IMR-90 (cell line): ENCODE results near the gene ASF1A. TPM values are rescaled to one million over a fixed set of nuclear protein-coding genes. Genes with fewer than 3 reads are reported as not detected.

Source experiments
- ATAC-seq: fragments of 200-7000 bp; cut with Tn5 transposase; 2 replicates; pipeline ENCODE4 v1.9.1; 2020; ENCODE audit warnings: low read depth, mild to moderate bottlenecking, moderate library complexity
- BruUV-seq: library from RNA; stranded (reverse); fragments of 400-500 nt; replicated peaks from 2 replicates; lab custom pipeline; 2021; lab: Mats Ljungman, UMichigan
- CTCF ChIA-PET: fragments of 300-600 bp; formaldehyde crosslinking; extraction: SDS; loops from one replicate; lab custom pipeline; 2021; ENCODE audit warnings: antibody characterized with exemption; lab: Yijun Ruan, JAX
- POLR2A ChIA-PET: fragments of 300-600 bp; sonication (Branson Sonifier 250); formaldehyde crosslinking; loops from one replicate; lab custom pipeline; 2022; ENCODE audit warnings: antibody characterized with exemption; ENCODE audit not compliant: unreplicated experiment; lab: Charles Lee
- DNase-seq: peaks from one replicate; pipeline ENCODE4 v3.0.0; 2013
- H2AFZ ChIP-seq: replicated peaks from 2 replicates; pipeline ENCODE3; 2013; ENCODE audit warnings: low read length, mild to moderate bottlenecking; ENCODE audit not compliant: poor library complexity
- H2AK5ac ChIP-seq: 2 replicates; pipeline ENCODE4 v1.6.1; 2013; ENCODE audit warnings: low read depth, low read length, inconsistent platforms
- H2AK9ac ChIP-seq: replicated peaks from 2 replicates; pipeline ENCODE3; 2013; ENCODE audit warnings: mild to moderate bottlenecking, low read depth, low read length, moderate library complexity; ENCODE audit not compliant: poor library complexity
- H2BK120ac ChIP-seq: 2 replicates; pipeline ENCODE4 v1.6.1; 2013; ENCODE audit warnings: low read depth, low read length, inconsistent platforms
- H2BK15ac ChIP-seq: 3 replicates; pipeline ENCODE4 v1.6.1; 2013; ENCODE audit warnings: low read depth, low read length, inconsistent platforms
- H2BK20ac ChIP-seq: 2 replicates; pipeline ENCODE4 v1.6.1; 2013; ENCODE audit warnings: low read depth, mild to moderate bottlenecking, inconsistent platforms, low read length, moderate library complexity
- H2BK5ac ChIP-seq: 2 replicates; pipeline ENCODE4 v1.6.1; 2013; ENCODE audit warnings: mild to moderate bottlenecking, low read depth, low read length, inconsistent platforms; ENCODE audit not compliant: poor library complexity, severe bottlenecking
- H3K14ac ChIP-seq: replicated peaks from 2 replicates; pipeline ENCODE4 v1.6.1; 2013; ENCODE audit warnings: low read depth, low read length, inconsistent platforms
- H3K18ac ChIP-seq: 2 replicates; pipeline ENCODE4 v1.6.1; 2013; ENCODE audit warnings: low read depth, low read length, control low read depth
- H3K23ac ChIP-seq: 2 replicates; pipeline ENCODE4 v1.6.1; 2013; ENCODE audit warnings: low read depth, low read length, inconsistent platforms
- H3K27ac ChIP-seq: 2 replicates; pipeline ENCODE4 v1.5.1; 2013; ENCODE audit warnings: mild to moderate bottlenecking, control low read depth, low read length; ENCODE audit not compliant: insufficient read depth
- H3K27me3 ChIP-seq: 2 replicates; pipeline ENCODE4 v1.6.1; 2013; ENCODE audit warnings: low read length; ENCODE audit not compliant: control insufficient read depth, insufficient read depth
- H3K36me3 ChIP-seq: 2 replicates; pipeline ENCODE4 v1.6.1; 2013; ENCODE audit warnings: low read length, mixed read lengths; ENCODE audit not compliant: control insufficient read depth, insufficient read depth
- H3K4ac ChIP-seq: 2 replicates; pipeline ENCODE4 v1.6.1; 2013; ENCODE audit warnings: low read depth, low read length, inconsistent platforms
- H3K4me1 ChIP-seq: 2 replicates; pipeline ENCODE4 v1.6.1; 2013; ENCODE audit warnings: low read length, mixed read lengths; ENCODE audit not compliant: control insufficient read depth, insufficient read depth
- H3K4me2 ChIP-seq: 2 replicates; pipeline ENCODE4 v1.6.1; 2013; ENCODE audit warnings: low read depth, mild to moderate bottlenecking, control low read depth, low read length, moderate library complexity
- H3K4me3 ChIP-seq: 2 replicates; pipeline ENCODE4 v1.5.1; 2013; ENCODE audit warnings: low read depth, mild to moderate bottlenecking, control low read depth, low read length, moderate library complexity; ENCODE audit not compliant: insufficient read depth
- H3K56ac ChIP-seq: 2 replicates; pipeline ENCODE4 v1.6.1; 2013; ENCODE audit warnings: low read length, inconsistent platforms; ENCODE audit not compliant: insufficient read depth; ENCODE audit errors: extremely low read depth
- H3K79me1 ChIP-seq, 2 experiments: 2 replicates each; pipeline ENCODE4 v1.6.1; 2013; ENCODE audit warnings: low read length in 2 of 2, inconsistent platforms in 1 of 2, low read depth in 1 of 2
- H3K9ac ChIP-seq: 2 replicates; pipeline ENCODE4 v1.6.1; 2013; ENCODE audit warnings: low read depth, low read length, control low read depth
- H3K9me1 ChIP-seq: 2 replicates; pipeline ENCODE4 v1.6.1; 2013; ENCODE audit warnings: low read length, inconsistent platforms; ENCODE audit not compliant: insufficient read depth
- H3K9me3 ChIP-seq: 2 replicates; pipeline ENCODE4 v1.6.1; 2013; ENCODE audit warnings: low read length; ENCODE audit not compliant: control insufficient read depth, insufficient read depth
- H4K20me1 ChIP-seq: 2 replicates; pipeline ENCODE4 v1.6.1; 2013; ENCODE audit warnings: low read length, inconsistent platforms; ENCODE audit not compliant: insufficient read depth
- H4K5ac ChIP-seq: 2 replicates; pipeline ENCODE4 v1.6.1; 2013; ENCODE audit warnings: mild to moderate bottlenecking, low read depth, low read length, control low read depth
- H4K8ac ChIP-seq, 2 experiments: 2 replicates each; pipeline ENCODE4 v1.6.1; 2013; ENCODE audit warnings: low read depth in 2 of 2, low read length in 2 of 2, control low read depth in 1 of 2, inconsistent platforms in 1 of 2
- H4K91ac ChIP-seq: 2 replicates; pipeline ENCODE4 v1.6.1; 2013; ENCODE audit warnings: low read depth, low read length, inconsistent platforms; ENCODE audit not compliant: insufficient read depth
- BHLHE40 ChIP-seq: fragments of 150-350 bp; IDR thresholded peaks from 2 replicates; pipeline ENCODE4 v1.6.1; 2016; ENCODE audit warnings: mild to moderate bottlenecking, low read depth, low read length
- CEBPB ChIP-seq: IDR thresholded peaks from 2 replicates; pipeline ENCODE4 v1.6.1; 2012; ENCODE audit warnings: low read depth, low read length, improper control_type of control experiment
- CHD1 ChIP-seq: IDR thresholded peaks from 2 replicates; pipeline ENCODE4 v1.6.1; 2012; ENCODE audit warnings: low read depth, low read length, improper control_type of control experiment
- MAFK ChIP-seq: IDR thresholded peaks from 2 replicates; pipeline ENCODE4 v1.6.1; 2012; ENCODE audit warnings: low read depth, low read length, improper control_type of control experiment
- MXI1 ChIP-seq: IDR thresholded peaks from 2 replicates; pipeline ENCODE4 v1.6.1; 2012; ENCODE audit warnings: low read depth, mild to moderate bottlenecking, low read length, moderate library complexity, borderline replicate concordance
- POLR2A ChIP-seq: IDR thresholded peaks from 2 replicates; pipeline ENCODE4 v1.6.1; 2012; ENCODE audit warnings: mild to moderate bottlenecking, low read depth, low read length
- RAD21 ChIP-seq: IDR thresholded peaks from 2 replicates; pipeline ENCODE4 v1.6.1; 2012; ENCODE audit warnings: low read length, improper control_type of control experiment
- RCOR1 ChIP-seq: IDR thresholded peaks from 2 replicates; pipeline ENCODE4 v1.6.1; 2012; ENCODE audit warnings: mild to moderate bottlenecking, low read length, improper control_type of control experiment; ENCODE audit not compliant: insufficient replicate concordance
- RFX5 ChIP-seq: IDR thresholded peaks from 2 replicates; pipeline ENCODE4 v1.8.0; 2012; ENCODE audit warnings: low read depth, mild to moderate bottlenecking, low read length, moderate library complexity
- SMC3 ChIP-seq: fragments of 150-350 bp; IDR thresholded peaks from 2 replicates; pipeline ENCODE4 v1.6.1; 2016; ENCODE audit warnings: low read depth, mild to moderate bottlenecking, antibody characterized with exemption, low read length, moderate library complexity
- WGBS, 2 experiments: methylation state at CpG; one replicate each; pipeline versions ENCODE4 v1.1.5 to v1.1.7; 2013; ENCODE audit warnings: missing lambda C conversion rate in 2 of 2; ENCODE audit not compliant: insufficient read length in 1 of 2; ENCODE audit errors: extremely low coverage in 2 of 2; 5-methylcytosine and 5-hydroxymethylcytosine counted together
- dilution Hi-C: fragments of 300-500 bp; cut with HindIII; formaldehyde crosslinking; loops from one replicate; pipeline ENCODE4 v1.14.3; 2018; ENCODE audit warnings: low sequenced_read_pairs; ENCODE audit not compliant: unreplicated experiment
- in situ Hi-C: fragments of 300-500 bp; cut with MboI; formaldehyde crosslinking; loops from 3 replicates; pipeline ENCODE4 v1.14.3; 2019; ENCODE audit warnings: low sequenced_read_pairs, inconsistent platforms, mixed read lengths
- intact Hi-C: fragments of 100-400 bp; cut with micrococcal nuclease; formaldehyde crosslinking; loops from 2 replicates; pipeline ENCODE4 v1.10.0; 2022
- polyA plus RNA-seq, 3 experiments: library from polyadenylated mRNA; depleted of rRNA; stranded (reverse); fragments of >200 nt; gene quantifications; 2 replicates each; pipeline ENCODE4 v1.2.3, GENCODE V29; 2012; ENCODE audit warnings: low replicate concordance in 1 of 3
- total RNA-seq: library from RNA; depleted of rRNA; stranded (reverse); fragments of >200 nt; gene quantifications from 2 replicates; pipeline ENCODE4 v1.2.3, GENCODE V29; 2012
- TF ChIP-seq, protein P1 (sequence below): conservative IDR thresholded peaks from 2 replicates; pipeline ENCODE4 v1.5.1; 2012; ENCODE audit warnings: mild to moderate bottlenecking, low read depth, low read length, improper control_type of control experiment
- TF ChIP-seq, protein P2 (sequence below): fragments of 150-350 bp; IDR thresholded peaks from 2 replicates; pipeline ENCODE4 v1.6.1; 2016; ENCODE audit warnings: low read depth, mild to moderate bottlenecking, low read length, moderate library complexity, borderline replicate concordance

ASF1A gene
- total and polyA plus RNA-seq, 2 of the 4 experiments (the other 2 are of a cell fraction), result 10.1 to 11.1 TPM

DNA sequence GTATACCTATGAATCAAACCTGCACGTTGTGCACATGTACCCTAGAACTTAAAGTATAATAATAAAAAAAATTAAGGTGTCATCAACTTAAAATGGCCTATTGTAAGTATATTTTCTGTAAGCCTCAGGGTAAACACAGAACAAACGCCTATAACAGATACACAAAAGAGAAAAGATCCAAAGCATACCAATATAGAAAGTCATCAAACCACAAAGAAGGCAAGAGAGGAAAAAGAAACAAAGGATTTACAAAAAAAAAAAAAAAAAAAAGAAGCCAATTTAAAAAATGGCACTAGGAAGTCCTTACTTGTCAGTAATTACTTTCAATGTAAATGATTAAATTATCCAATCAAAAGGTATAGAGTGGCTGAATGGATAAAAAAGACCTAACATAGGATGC, 24.6 kb upstream of the ASF1A start:
- dilution Hi-C loops, result no loop called here
- H4K91ac ChIP-seq, result no peak overlapping the region
- H3K27ac ChIP-seq, result no peak overlapping the region

More for the DNA sequence above, 24.6 kb upstream of the ASF1A start:
- Histone ChIP-seq H2BK120ac (no peak overlapping the region), H3K79me1 (peaks cover 16 to 20% of the 10 kb centered on the region in 2 experiments; a peak in 3 of 4 replicates), H3K14ac (no peak overlapping the region), H3K4ac (no peak overlapping the region), H3K18ac (no peak overlapping the region), H4K20me1 (no peaks in the 10 kb centered on the region), H3K56ac (no peak overlapping the region), H2AK9ac (no peak overlapping the region), H3K4me3 (no peak overlapping the region), H2BK15ac (no peak overlapping the region), H3K4me1 (no peaks in the 10 kb centered on the region), H2BK5ac (no peak overlapping the region), H3K4me2 (no peak overlapping the region), H4K8ac (no peak overlapping the region), H2AK5ac (no peak overlapping the region), H4K5ac (no peak overlapping the region), H2AFZ (no peak overlapping the region), H3K23ac (no peak overlapping the region), H2BK20ac (no peak overlapping the region), H3K36me3 (no peaks in the 10 kb centered on the region), H3K9me1 (no peaks in the 10 kb centered on the region), H3K9me3 (no peaks in the 10 kb centered on the region), H3K9ac (no peak overlapping the region), H3K27me3 (no peaks in the 10 kb centered on the region)
- no CpG with 5 or more reads among the region's 2 CpGs for WGBS, 2 experiments
- TF ChIP-seq MAFK (no peak), MXI1 (no peak), RCOR1 (no peak), CHD1 (no peak), BHLHE40 (no peak), RAD21 (no peak), POLR2A (no peak), RFX5 (no peak), SMC3 (no peak), CEBPB (no peak)
- TF ChIP-seq, protein P1, sequence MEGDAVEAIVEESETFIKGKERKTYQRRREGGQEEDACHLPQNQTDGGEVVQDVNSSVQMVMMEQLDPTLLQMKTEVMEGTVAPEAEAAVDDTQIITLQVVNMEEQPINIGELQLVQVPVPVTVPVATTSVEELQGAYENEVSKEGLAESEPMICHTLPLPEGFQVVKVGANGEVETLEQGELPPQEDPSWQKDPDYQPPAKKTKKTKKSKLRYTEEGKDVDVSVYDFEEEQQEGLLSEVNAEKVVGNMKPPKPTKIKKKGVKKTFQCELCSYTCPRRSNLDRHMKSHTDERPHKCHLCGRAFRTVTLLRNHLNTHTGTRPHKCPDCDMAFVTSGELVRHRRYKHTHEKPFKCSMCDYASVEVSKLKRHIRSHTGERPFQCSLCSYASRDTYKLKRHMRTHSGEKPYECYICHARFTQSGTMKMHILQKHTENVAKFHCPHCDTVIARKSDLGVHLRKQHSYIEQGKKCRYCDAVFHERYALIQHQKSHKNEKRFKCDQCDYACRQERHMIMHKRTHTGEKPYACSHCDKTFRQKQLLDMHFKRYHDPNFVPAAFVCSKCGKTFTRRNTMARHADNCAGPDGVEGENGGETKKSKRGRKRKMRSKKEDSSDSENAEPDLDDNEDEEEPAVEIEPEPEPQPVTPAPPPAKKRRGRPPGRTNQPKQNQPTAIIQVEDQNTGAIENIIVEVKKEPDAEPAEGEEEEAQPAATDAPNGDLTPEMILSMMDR, result no peak
- TF ChIP-seq, protein P2, sequence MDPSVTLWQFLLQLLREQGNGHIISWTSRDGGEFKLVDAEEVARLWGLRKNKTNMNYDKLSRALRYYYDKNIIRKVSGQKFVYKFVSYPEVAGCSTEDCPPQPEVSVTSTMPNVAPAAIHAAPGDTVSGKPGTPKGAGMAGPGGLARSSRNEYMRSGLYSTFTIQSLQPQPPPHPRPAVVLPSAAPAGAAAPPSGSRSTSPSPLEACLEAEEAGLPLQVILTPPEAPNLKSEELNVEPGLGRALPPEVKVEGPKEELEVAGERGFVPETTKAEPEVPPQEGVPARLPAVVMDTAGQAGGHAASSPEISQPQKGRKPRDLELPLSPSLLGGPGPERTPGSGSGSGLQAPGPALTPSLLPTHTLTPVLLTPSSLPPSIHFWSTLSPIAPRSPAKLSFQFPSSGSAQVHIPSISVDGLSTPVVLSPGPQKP, result no peak
- no TSS peak for BruUV-seq
- peak; percentile 42 for DNase-seq
- ChIA-PET POLR2A (no interaction called here), CTCF (no interaction called here)
- ATAC-seq, result no peak
- in situ Hi-C loops (no loop called here), intact Hi-C loops (no loop called here)
